ENCODE data around the gene UPP2. TPM values are rescaled to one million over a fixed set of nuclear protein-coding genes. Genes with fewer than 3 reads are reported as not detected.

UPP2 gene
- polyA plus RNA-seq, 4 donors = 0.19 TPM; not detected in 3

DNA sequence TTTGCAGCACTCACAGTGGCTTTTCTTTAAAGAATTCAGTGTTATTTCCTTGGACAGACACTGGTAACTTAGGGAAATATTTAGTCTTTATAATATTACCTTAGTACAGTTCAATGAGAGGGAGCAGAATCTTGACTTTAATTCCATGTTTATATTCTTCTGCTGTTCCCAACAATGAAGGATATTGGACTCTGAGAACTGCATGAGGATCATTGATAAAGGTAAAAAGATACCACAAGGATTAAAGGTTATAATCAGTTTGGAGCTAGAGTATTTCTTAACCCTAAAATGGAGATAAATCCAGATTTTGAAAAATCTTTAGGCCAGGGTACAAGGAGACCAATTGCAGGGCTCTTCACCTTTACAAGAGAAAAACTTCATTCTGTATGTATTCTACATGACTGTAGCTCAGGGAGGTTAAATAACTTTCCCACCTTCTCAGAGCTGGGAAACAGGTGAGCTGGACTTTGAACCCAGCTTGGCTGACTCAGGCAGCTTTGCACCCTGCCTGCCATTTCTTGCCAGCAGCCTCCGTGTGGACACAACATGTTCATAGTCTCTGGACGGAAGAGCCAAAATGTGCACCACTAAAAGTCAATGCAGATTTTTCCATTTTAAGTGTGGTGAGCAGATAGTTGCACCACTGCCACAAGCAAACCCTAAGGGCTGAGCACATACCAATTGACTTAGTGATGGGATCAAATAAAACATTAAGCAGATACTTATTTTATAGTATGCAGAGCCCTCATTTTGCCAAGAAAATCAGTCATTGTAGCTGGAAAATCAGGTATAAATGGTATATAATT lies 26.7 kb downstream of the UPP2 start:
- H3K4me3 ChIP-seq (ENCODE audit: low read depth in 1 of 3, low read length in 3 of 3) = no peak overlapping the region
- peak overlapping the region in 2 of 3 donors; percentile 56 to 73 for H3K27ac ChIP-seq (ENCODE audit: low read depth in 1 of 3, low read length in 2 of 3)
- H3K4me1 ChIP-seq (ENCODE audit: control insufficient read depth in 3 of 3, insufficient read depth in 2 of 3, low read depth in 1 of 3, low read length in 2 of 3) = peaks cover 2 to 60% (median 8%) of the 10 kb centered on the region in 3 donors
- FAIRE-seq (peak; percentile 10), DNase-seq (peak; percentile 91 to 95)
- H3K36me3 ChIP-seq (ENCODE audit: control insufficient read depth in 3 of 3, insufficient read depth in 2 of 3, low read depth in 1 of 3, low read length in 3 of 3) = no peaks in the 10 kb centered on the region
- 14 to 47% (median 39%) methylated on average over 2 of the region's 2 CpGs for WGBS, 3 donors
- no peaks in the 10 kb centered on the region for H3K9me3 ChIP-seq (ENCODE audit: control insufficient read depth in 2 of 2, insufficient read depth in 1 of 2, low read depth in 1 of 2, low read length in 1 of 2)
- H3K27me3 ChIP-seq (ENCODE audit: control insufficient read depth in 3 of 3, insufficient read depth in 3 of 3, low read length in 3 of 3) = no peaks in the 10 kb centered on the region

DNA sequence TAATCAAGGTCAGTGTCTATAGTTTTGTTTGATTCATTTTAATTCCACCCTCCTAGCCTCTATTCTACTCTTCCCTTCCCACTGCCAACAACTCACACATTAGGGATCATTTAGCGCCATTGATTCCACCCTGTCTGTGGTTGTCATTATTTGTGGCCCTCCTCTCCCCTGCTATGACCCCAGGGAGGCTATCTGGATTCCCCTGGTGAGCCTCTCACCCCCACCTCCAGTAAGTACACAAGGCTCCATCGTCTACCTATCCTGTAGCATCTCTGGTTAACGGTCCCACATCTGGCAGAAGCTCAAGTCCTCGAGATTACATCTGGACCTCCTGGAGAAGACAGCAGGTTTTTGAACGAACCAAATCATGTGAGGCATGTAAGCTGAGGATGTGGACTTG lies 27.4 kb downstream of the UPP2 start:
- 44 to 63% (median 45%) methylated on average over 5 of the region's 5 CpGs for WGBS, 3 donors
- FAIRE-seq = no peak

DNA sequence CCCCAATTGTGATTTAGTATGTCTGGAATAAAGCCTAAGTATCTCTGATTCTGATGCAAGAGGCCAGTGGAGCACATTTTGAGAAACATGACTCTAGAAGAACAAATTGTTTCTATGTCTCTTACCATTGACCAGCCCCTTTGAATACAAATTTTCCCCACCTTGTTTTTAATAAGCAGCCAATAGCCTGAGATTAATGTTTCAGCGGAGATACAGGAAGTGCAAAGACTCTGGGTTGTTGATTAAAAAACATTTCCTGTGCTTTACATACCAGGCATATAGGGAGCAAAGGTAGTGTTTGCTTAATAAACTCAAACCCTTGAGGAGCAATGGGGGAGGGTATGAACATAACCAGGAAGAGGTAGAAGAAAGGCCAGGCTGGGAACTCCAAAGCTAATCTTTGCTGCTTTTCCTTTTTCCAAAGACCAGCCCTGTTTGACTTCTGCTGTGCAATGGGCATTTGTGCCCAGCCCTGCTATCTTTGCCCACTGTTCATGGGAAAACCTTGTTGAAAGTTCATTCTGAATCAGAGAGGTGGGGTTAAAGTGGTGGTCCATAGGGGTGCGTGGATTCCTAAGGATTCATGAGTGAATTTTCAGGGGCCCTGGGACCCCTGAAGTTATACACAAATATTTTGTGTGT lies 29.3 kb downstream of the UPP2 start:
- WGBS, 3 donors = 19 to 54% (median 47%) methylated on average over 2 of the region's 2 CpGs
- Histone ChIP-seq H3K36me3 (ENCODE audit: control insufficient read depth in 3 of 3, insufficient read depth in 2 of 3, low read depth in 1 of 3, low read length in 3 of 3) (no peaks in the 10 kb centered on the region), H3K4me3 (ENCODE audit: low read depth in 1 of 3, low read length in 3 of 3) (no peak overlapping the region), H3K4me1 (ENCODE audit: control insufficient read depth in 3 of 3, insufficient read depth in 2 of 3, low read depth in 1 of 3, low read length in 2 of 3) (peaks cover 2 to 62% (median 8%) of the 10 kb centered on the region in 3 donors), H3K27ac (ENCODE audit: low read depth in 1 of 3, low read length in 2 of 3) (peak overlapping the region; percentile 82 to 91 (median 83)), H3K9me3 (ENCODE audit: control insufficient read depth in 2 of 2, insufficient read depth in 1 of 2, low read depth in 1 of 2, low read length in 1 of 2) (no peaks in the 10 kb centered on the region), H3K27me3 (ENCODE audit: control insufficient read depth in 3 of 3, insufficient read depth in 3 of 3, low read length in 3 of 3) (no peaks in the 10 kb centered on the region)
- DNase-seq (peak; percentile 92 to 97), FAIRE-seq (peak; percentile 64)

More for the DNA sequence above, 27.4 kb downstream of the UPP2 start:
- no peaks in the 10 kb centered on the region for H3K36me3 ChIP-seq (ENCODE audit: control insufficient read depth in 3 of 3, insufficient read depth in 2 of 3, low read depth in 1 of 3, low read length in 3 of 3)
- DNase-seq = peak in 1 of 2 donors; percentile 16
- H3K4me3 ChIP-seq (ENCODE audit: low read depth in 1 of 3, low read length in 3 of 3) = no peak overlapping the region
- peak overlapping the region in 2 of 3 donors; percentile 58 to 73 for H3K27ac ChIP-seq (ENCODE audit: low read depth in 1 of 3, low read length in 2 of 3)
- no peaks in the 10 kb centered on the region for H3K27me3 ChIP-seq (ENCODE audit: control insufficient read depth in 3 of 3, insufficient read depth in 3 of 3, low read length in 3 of 3)
- no peaks in the 10 kb centered on the region for H3K9me3 ChIP-seq (ENCODE audit: control insufficient read depth in 2 of 2, insufficient read depth in 1 of 2, low read depth in 1 of 2, low read length in 1 of 2)
- peaks cover 2 to 60% (median 8%) of the 10 kb centered on the region in 3 donors for H3K4me1 ChIP-seq (ENCODE audit: control insufficient read depth in 3 of 3, insufficient read depth in 2 of 3, low read depth in 1 of 3, low read length in 2 of 3)

GRCh38 chr2:158131483-158131912 lies 29.8 kb downstream of the UPP2 start:
- H3K36me3 ChIP-seq (ENCODE audit: control insufficient read depth in 3 of 3, insufficient read depth in 2 of 3, low read depth in 1 of 3, low read length in 3 of 3) = no peaks in the 10 kb centered on the region
- no peak overlapping the region for H3K4me3 ChIP-seq (ENCODE audit: low read depth in 1 of 3, low read length in 3 of 3)
- peak overlapping the region; percentile 82 to 91 (median 83) for H3K27ac ChIP-seq (ENCODE audit: low read depth in 1 of 3, low read length in 2 of 3)
- DNase-seq = peak in 1 of 2 donors; percentile 59
- no peaks in the 10 kb centered on the region for H3K27me3 ChIP-seq (ENCODE audit: control insufficient read depth in 3 of 3, insufficient read depth in 3 of 3, low read length in 3 of 3)
- no peak for FAIRE-seq
- no peaks in the 10 kb centered on the region for H3K9me3 ChIP-seq (ENCODE audit: control insufficient read depth in 2 of 2, insufficient read depth in 1 of 2, low read depth in 1 of 2, low read length in 1 of 2)
- 24 to 60% (median 43%) methylated on average over 1 of the region's 1 CpG for WGBS, 3 donors
- H3K4me1 ChIP-seq (ENCODE audit: control insufficient read depth in 3 of 3, insufficient read depth in 2 of 3, low read depth in 1 of 3, low read length in 2 of 3) = peaks cover 2 to 57% (median 4%) of the 10 kb centered on the region in 3 donors

GRCh38 chr2:158131919-158132566 lies 30.4 kb downstream of the UPP2 start:
- Histone ChIP-seq H3K9me3 (ENCODE audit: control insufficient read depth in 2 of 2, insufficient read depth in 1 of 2, low read depth in 1 of 2, low read length in 1 of 2) (no peaks in the 10 kb centered on the region), H3K4me1 (ENCODE audit: control insufficient read depth in 3 of 3, insufficient read depth in 2 of 3, low read depth in 1 of 3, low read length in 2 of 3) (peaks cover 2 to 51% (median 2%) of the 10 kb centered on the region in 3 donors), H3K4me3 (ENCODE audit: low read depth in 1 of 3, low read length in 3 of 3) (no peak overlapping the region), H3K27me3 (ENCODE audit: control insufficient read depth in 3 of 3, insufficient read depth in 3 of 3, low read length in 3 of 3) (no peaks in the 10 kb centered on the region), H3K36me3 (ENCODE audit: control insufficient read depth in 3 of 3, insufficient read depth in 2 of 3, low read depth in 1 of 3, low read length in 3 of 3) (no peaks in the 10 kb centered on the region), H3K27ac (ENCODE audit: low read depth in 1 of 3, low read length in 2 of 3) (peak overlapping the region; percentile 82 to 91 (median 83))
- 9 to 62% (median 35%) methylated on average over 7 of the region's 7 CpGs for WGBS, 3 donors
- peak; percentile 77 to 86 for DNase-seq
- no peak for FAIRE-seq

DNA sequence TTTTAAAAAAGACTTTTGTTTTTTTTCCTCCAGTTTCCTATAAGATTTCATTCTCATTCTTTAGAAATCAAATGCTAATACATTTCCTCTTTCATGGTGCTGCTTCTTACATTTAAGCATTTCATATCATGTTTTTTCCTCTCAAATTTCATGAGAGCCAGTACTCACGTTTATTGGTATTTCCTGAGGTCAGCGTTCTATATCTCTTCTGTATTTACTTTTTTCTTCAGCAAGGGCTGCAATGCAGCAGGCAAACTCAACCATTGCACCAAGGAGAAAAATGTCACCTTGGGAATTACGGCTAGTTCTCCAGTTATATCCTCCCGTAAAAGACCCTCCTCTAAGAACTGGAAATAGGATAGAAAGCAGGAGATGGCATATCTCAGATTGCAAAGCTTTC lies 32.4 kb downstream of the UPP2 start:
- no peaks in the 10 kb centered on the region for H3K36me3 ChIP-seq (ENCODE audit: control insufficient read depth in 3 of 3, insufficient read depth in 2 of 3, low read depth in 1 of 3, low read length in 3 of 3)
- FAIRE-seq = no peak
- no peak overlapping the region for H3K27ac ChIP-seq (ENCODE audit: low read depth in 1 of 3, low read length in 2 of 3)
- no peaks in the 10 kb centered on the region for H3K27me3 ChIP-seq (ENCODE audit: control insufficient read depth in 3 of 3, insufficient read depth in 3 of 3, low read length in 3 of 3)
- 59 to 65% (median 60%) methylated on average over 4 of the region's 4 CpGs for WGBS, 3 donors
- H3K9me3 ChIP-seq (ENCODE audit: control insufficient read depth in 2 of 2, insufficient read depth in 1 of 2, low read depth in 1 of 2, low read length in 1 of 2) = no peaks in the 10 kb centered on the region
- no peak for DNase-seq
- no peak overlapping the region for H3K4me3 ChIP-seq (ENCODE audit: low read depth in 1 of 3, low read length in 3 of 3)
- peaks cover 2 to 32% (median 2%) of the 10 kb centered on the region in 3 donors for H3K4me1 ChIP-seq (ENCODE audit: control insufficient read depth in 3 of 3, insufficient read depth in 2 of 3, low read depth in 1 of 3, low read length in 2 of 3)

DNA sequence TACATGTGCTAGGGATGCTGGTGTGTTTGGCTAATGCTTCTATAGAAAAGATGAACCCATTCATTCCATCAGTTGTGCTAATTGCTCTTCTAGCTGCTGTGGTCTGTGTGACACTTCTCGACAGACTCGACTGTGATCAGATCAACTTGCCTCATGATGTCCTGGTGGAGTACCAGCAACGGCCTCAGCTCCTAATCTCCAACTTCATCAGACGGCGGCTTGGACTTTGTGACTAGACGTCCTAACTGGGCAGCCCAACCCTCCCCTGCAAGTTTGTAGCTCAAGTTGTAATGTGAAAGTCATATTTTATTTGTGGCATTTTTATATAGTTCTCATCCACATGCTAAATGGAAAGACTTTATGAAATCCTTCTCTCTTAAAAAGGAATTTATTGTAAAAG lies 33.0 kb downstream of the UPP2 start:
- Histone ChIP-seq H3K4me3 (ENCODE audit: low read depth in 1 of 3, low read length in 3 of 3) (no peak overlapping the region), H3K27me3 (ENCODE audit: control insufficient read depth in 3 of 3, insufficient read depth in 3 of 3, low read length in 3 of 3) (no peaks in the 10 kb centered on the region), H3K27ac (ENCODE audit: low read depth in 1 of 3, low read length in 2 of 3) (no peak overlapping the region), H3K36me3 (ENCODE audit: control insufficient read depth in 3 of 3, insufficient read depth in 2 of 3, low read depth in 1 of 3, low read length in 3 of 3) (no peaks in the 10 kb centered on the region), H3K9me3 (ENCODE audit: control insufficient read depth in 2 of 2, insufficient read depth in 1 of 2, low read depth in 1 of 2, low read length in 1 of 2) (no peaks in the 10 kb centered on the region), H3K4me1 (ENCODE audit: control insufficient read depth in 3 of 3, insufficient read depth in 2 of 3, low read depth in 1 of 3, low read length in 2 of 3) (peaks cover 2 to 28% (median 2%) of the 10 kb centered on the region in 3 donors)
- no peak for FAIRE-seq
- WGBS, 3 donors = 18 to 56% (median 31%) methylated on average over 6 of the region's 6 CpGs
- DNase-seq = peak; percentile 79 to 93

GRCh38 chr2:158135096-158135495 lies 33.4 kb downstream of the UPP2 start:
- no peaks in the 10 kb centered on the region for H3K36me3 ChIP-seq (ENCODE audit: control insufficient read depth in 3 of 3, insufficient read depth in 2 of 3, low read depth in 1 of 3, low read length in 3 of 3)
- no peak overlapping the region for H3K27ac ChIP-seq (ENCODE audit: low read depth in 1 of 3, low read length in 2 of 3)
- DNase-seq (no peak), FAIRE-seq (no peak)
- H3K4me1 ChIP-seq (ENCODE audit: control insufficient read depth in 3 of 3, insufficient read depth in 2 of 3, low read depth in 1 of 3, low read length in 2 of 3) = peaks cover 2 to 23% (median 2%) of the 10 kb centered on the region in 3 donors
- WGBS, 3 donors = 74 to 90% (median 78%) methylated on average over 1 of the region's 1 CpG
- no peaks in the 10 kb centered on the region for H3K9me3 ChIP-seq (ENCODE audit: control insufficient read depth in 2 of 2, insufficient read depth in 1 of 2, low read depth in 1 of 2, low read length in 1 of 2)
- H3K4me3 ChIP-seq (ENCODE audit: low read depth in 1 of 3, low read length in 3 of 3) = no peak overlapping the region
- no peaks in the 10 kb centered on the region for H3K27me3 ChIP-seq (ENCODE audit: control insufficient read depth in 3 of 3, insufficient read depth in 3 of 3, low read length in 3 of 3)
